HEK293T (cell line): ENCODE results near the gene NR6A1.

Experiments
- CTCF ChIA-PET: fragments of 350-600 bp; formaldehyde crosslinking; extraction: SDS; loops from one replicate; lab custom pipeline; 2021; ENCODE audit warnings: antibody characterized with exemption, inconsistent platforms; lab: Yijun Ruan, JAX
- POLR2A ChIA-PET: fragments of 350-600 bp; formaldehyde crosslinking; extraction: SDS; loops from one replicate; lab custom pipeline; 2020; ENCODE audit warnings: antibody characterized with exemption, inconsistent platforms; lab: Yijun Ruan, JAX
- DNase-seq: peaks from one replicate; pipeline ENCODE4 v3.0.0; 2012; ENCODE audit warnings: mixed read lengths; ENCODE audit errors: extremely low spot score
- ARNT ChIP-seq: fragments of 450-650 bp; IDR thresholded peaks from 2 replicates; pipeline ENCODE4 v1.6.1; 2017; ENCODE audit warnings: mild to moderate bottlenecking
- BHLHE40 ChIP-seq: fragments of 450-650 bp; IDR thresholded peaks from 2 replicates; pipeline ENCODE4 v1.6.1; 2016; ENCODE audit warnings: mild to moderate bottlenecking, moderate library complexity, borderline replicate concordance
- CTBP1 ChIP-seq: fragments of 450-650 bp; IDR thresholded peaks from 2 replicates; pipeline ENCODE4 v1.6.1; 2016; ENCODE audit warnings: borderline replicate concordance
- ELF4 ChIP-seq: fragments of 450-650 bp; IDR thresholded peaks from 2 replicates; pipeline ENCODE4 v1.6.1; 2017; ENCODE audit warnings: antibody characterized with exemption
- FOXA1 ChIP-seq: fragments of 450-650 bp; IDR thresholded peaks from 2 replicates; pipeline ENCODE4 v1.6.1; 2016; ENCODE audit warnings: mild to moderate bottlenecking
- FOXK2 ChIP-seq: fragments of 450-650 bp; IDR thresholded peaks from 2 replicates; pipeline ENCODE4 v1.6.1; 2016; ENCODE audit warnings: mild to moderate bottlenecking
- FOXM1 ChIP-seq: fragments of 450-650 bp; IDR thresholded peaks from 2 replicates; pipeline ENCODE4 v1.6.1; 2017; ENCODE audit warnings: mild to moderate bottlenecking, borderline replicate concordance
- HDGF ChIP-seq: fragments of 450-650 bp; IDR thresholded peaks from 2 replicates; pipeline ENCODE4 v1.6.1; 2017; ENCODE audit warnings: antibody characterized with exemption, borderline replicate concordance
- L3MBTL2 ChIP-seq: fragments of 450-650 bp; conservative IDR thresholded peaks from 2 replicates; pipeline ENCODE4 v1.6.1; 2016; ENCODE audit warnings: mild to moderate bottlenecking
- LEF1 ChIP-seq: fragments of 450-650 bp; IDR thresholded peaks from 2 replicates; pipeline ENCODE4 v1.6.1; 2017; ENCODE audit warnings: mild to moderate bottlenecking, borderline replicate concordance
- NFRKB ChIP-seq: fragments of 450-650 bp; IDR thresholded peaks from 2 replicates; pipeline ENCODE4 v1.6.1; 2016; ENCODE audit warnings: mild to moderate bottlenecking, moderate library complexity
- SP1 ChIP-seq: fragments of 450-650 bp; IDR thresholded peaks from 2 replicates; pipeline ENCODE4 v1.6.1; 2017
- SUZ12 ChIP-seq: fragments of 450-650 bp; IDR thresholded peaks from 2 replicates; pipeline ENCODE4 v1.6.1; 2016; ENCODE audit warnings: mild to moderate bottlenecking
- TARDBP ChIP-seq: fragments of 450-650 bp; IDR thresholded peaks from 2 replicates; pipeline ENCODE4 v1.6.1; 2016
- ZNF384 ChIP-seq: fragments of 450-650 bp; IDR thresholded peaks from 2 replicates; pipeline ENCODE4 v1.6.1; 2016
- TF ChIP-seq, protein P1 (sequence below): fragments of 450-650 bp; IDR thresholded peaks from 2 replicates; pipeline ENCODE4 v1.6.1; 2016

Gene NR6A1

DNA sequence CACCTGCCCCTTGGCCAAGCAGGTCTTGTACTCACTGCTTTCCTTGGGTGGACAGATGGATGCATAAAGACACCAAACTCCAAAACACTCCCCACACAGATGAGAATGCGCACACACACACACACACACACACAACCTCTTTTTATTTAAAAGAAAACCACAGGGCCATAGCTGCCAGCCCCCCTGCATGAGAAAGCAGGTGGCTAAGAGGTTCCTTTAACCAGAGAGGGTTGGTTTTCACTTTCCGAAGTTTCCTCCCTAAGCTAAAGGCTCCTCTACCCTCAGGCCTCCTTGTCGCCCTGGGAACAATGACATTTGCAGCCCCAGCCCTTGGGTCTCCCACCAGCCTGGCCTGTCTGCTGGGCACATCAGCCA, 275.0 kb downstream of the NR6A1 start:
- CTCF ChIA-PET, result no interaction called here
- TF ChIP-seq, protein P1, sequence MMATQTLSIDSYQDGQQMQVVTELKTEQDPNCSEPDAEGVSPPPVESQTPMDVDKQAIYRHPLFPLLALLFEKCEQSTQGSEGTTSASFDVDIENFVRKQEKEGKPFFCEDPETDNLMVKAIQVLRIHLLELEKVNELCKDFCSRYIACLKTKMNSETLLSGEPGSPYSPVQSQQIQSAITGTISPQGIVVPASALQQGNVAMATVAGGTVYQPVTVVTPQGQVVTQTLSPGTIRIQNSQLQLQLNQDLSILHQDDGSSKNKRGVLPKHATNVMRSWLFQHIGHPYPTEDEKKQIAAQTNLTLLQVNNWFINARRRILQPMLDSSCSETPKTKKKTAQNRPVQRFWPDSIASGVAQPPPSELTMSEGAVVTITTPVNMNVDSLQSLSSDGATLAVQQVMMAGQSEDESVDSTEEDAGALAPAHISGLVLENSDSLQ, result no peak
- TF ChIP-seq LEF1 (no peak), ZNF384 (no peak), ELF4 (no peak)

DNA sequence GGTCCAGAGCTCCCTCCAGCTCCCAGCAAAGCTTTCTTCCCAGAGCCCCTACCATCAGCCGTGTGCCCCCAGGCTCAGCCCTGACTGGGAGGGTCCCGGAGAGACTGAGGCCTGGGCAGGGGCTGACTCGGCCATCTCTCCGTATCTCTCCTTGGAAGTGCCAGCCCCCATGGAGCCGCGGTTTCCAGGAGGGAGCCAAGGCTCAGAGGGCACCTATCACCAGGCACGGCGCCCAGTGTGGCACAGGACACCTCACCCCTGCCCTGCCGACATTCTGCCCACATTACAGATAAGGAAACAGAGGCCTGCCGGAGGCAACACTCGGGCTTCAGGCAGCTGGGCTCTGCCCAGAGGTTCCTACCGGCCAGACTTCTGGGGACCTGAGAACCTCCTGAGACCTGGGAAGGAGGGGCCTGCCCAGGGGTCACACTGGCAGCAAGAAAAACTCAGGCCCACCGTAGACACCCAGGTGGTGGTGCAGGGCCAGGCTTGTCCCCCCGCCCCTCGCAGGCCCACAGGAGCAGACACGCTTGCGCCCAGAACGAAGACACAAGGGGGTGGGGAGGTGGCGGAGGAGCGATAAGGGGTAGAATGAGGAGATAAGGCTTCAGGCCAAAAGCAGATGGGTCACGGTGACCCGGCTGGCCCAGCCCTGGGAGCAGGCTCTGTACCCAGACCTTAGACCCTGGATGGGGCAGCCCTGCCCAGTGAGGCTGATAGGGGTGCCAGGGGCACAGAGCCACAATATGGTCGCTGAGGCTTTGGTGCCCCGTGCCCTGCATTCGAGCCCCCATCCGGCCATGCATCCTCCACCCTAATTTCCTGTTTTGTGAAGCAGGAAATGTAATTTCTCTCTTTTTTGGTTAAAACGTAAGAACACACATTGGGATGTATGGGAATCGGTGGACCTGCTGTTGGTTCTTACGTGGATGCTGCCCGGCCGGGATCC, 275.7 kb downstream of the NR6A1 start:
- TF ChIP-seq CTBP1, result no peak
- no peak for TF ChIP-seq ELF4
- TF ChIP-seq FOXK2, result no peak
- TF ChIP-seq TARDBP, result no peak
- no peak for TF ChIP-seq ZNF384
- no peak for TF ChIP-seq SUZ12
- no peak for TF ChIP-seq L3MBTL2
- no peak for TF ChIP-seq NFRKB
- TF ChIP-seq, protein P1, result no peak
- TF ChIP-seq FOXM1, result no peak
- no peak for TF ChIP-seq ARNT
- POLR2A ChIA-PET, result no interaction called here
- CTCF ChIA-PET, result no interaction called here
- DNase-seq, result no peak

More for the DNA sequence above, 275.0 kb downstream of the NR6A1 start:
- DNase-seq, result no peak
- POLR2A ChIA-PET, result no interaction called here

DNA sequence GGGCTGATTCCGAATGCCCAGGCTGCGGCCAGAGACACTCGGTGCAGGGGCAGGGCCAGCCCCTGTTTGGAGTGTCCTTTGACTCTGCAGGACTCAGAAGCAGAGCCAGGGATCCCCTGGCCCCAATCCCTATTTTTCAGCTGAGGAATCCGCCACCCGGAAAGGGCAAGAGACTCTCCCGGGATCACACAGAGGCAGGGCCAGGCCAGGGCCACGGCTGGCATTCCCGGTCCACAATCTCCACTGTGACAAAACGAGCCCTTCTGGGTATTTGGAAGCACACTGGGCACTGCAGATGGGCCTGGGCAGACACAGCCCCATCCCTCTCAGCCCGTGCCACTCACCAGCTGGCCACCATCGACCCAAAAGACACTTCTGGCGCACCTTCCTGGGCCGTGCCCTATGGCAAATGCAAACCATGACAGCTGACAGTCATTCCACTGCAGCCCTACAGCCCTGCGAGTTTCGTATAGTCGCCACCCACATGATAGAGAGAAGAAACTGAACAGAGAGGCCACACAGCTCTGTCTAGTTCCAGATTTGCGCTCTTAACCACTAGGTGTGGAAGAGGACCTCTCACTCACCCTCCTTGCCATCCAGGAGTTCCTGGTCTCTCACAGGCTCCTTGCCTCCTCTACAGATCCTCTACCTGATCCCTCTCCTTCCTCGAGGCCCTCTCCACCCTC, 277.2 kb downstream of the NR6A1 start:
- ChIA-PET POLR2A (no interaction called here), CTCF (no interaction called here)
- TF ChIP-seq BHLHE40, result no peak
- TF ChIP-seq FOXK2, result no peak
- TF ChIP-seq LEF1, result no peak
- no peak for TF ChIP-seq TARDBP
- TF ChIP-seq NFRKB, result no peak
- no peak for TF ChIP-seq FOXM1
- no peak for TF ChIP-seq HDGF
- DNase-seq, result no peak

DNA sequence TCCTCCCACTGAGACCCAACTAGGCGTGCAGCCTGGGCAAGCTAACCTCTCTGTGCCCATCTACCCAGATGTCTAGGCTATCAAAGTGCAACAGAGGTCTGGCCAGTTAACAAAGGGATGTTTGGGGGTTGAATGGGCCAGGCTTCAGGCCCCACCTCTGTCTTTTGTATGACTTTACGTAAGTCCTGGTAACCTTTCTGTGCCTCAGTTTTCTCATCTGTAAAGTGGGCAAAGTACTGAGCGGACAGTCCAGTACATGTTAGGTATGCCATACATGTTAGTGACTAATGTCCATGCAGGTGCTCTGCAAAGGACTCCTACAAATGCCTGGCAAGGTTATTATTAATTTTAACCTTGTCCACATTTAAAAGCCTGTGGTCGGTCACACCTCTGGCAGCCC, 277.9 kb downstream of the NR6A1 start:
- POLR2A ChIA-PET, result no interaction called here
- TF ChIP-seq NFRKB, result no peak
- TF ChIP-seq ZNF384, result no peak
- TF ChIP-seq, protein P1, result no peak
- no peak for DNase-seq
- CTCF ChIA-PET, result no interaction called here

DNA sequence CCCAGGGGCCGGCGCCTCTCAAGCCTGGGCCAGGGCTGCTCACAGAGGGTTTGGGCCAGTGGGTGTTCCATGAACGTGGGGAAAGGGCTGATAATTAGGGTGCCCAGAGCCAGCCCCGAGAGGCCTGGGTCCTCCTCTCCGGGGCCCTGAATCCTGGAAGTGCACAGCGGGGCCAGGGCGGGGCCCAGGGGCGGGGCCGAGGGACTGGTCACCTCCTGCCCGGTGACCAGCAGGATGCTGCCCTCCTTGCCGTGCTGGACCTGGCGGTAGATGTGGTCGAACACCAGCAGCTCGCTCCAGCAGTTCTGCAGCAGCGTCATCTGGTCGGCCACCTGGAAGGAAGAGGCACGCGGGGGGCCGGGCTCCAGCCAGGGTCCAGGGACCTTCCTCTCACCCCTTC, 278.3 kb downstream of the NR6A1 start:
- DNase-seq, result no peak
- POLR2A ChIA-PET, result no interaction called here
- TF ChIP-seq L3MBTL2 (no peak), SP1 (no peak), ZNF384 (no peak), ELF4 (no peak), LEF1 (no peak), FOXK2 (no peak), FOXA1 (no peak)
- TF ChIP-seq, protein P1, result no peak
- CTCF ChIA-PET, result no interaction called here

DNA sequence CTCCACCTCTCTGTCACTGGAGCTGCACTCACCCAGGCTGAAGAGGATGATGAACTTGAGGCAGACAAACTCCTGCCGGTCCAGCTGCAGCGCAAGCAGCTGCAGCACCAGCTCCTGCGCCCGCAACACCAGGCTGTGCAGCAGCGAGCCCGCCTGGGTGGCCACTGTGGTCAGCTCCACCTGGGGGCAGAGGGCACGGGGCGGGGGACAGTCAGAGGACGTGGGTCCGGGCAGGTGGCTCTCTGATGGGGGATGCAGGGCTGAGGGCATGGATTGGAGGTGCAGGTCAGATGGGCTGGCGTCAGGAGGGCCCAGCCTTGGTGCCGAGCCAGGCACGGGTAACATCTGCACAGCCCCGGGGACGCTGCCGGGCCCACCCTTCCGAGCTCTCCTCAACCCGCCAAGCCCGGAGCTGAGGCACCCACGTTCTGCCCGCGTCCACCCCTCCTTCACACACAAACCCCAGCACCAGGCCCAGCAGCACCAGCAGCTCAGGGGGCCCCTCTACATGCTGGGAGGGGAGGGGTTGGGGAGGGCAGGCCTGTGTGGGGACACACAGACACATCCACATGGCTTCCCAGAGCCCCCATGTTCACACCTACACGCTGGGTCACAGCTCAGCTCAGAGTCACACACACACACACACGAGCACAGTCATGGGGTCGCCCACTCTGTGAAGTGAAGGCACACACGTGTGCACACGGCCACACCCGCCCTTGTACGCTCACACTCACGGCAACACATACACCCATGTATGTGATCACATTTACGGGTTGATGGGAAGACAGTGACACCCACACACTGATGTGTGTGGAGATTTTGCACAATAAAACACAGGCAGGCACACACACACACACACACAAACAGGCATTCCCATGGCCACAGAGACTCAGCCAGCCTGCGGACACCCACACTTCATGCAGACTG, 279.8 kb downstream of the NR6A1 start:
- no peak for DNase-seq
- POLR2A ChIA-PET, result no interaction called here
- no peak for TF ChIP-seq FOXA1
- TF ChIP-seq CTBP1, result no peak
- TF ChIP-seq FOXM1, result no peak
- TF ChIP-seq LEF1, result no peak
- no peak for TF ChIP-seq ARNT
- no peak for TF ChIP-seq L3MBTL2
- TF ChIP-seq ELF4, result no peak
- no peak for TF ChIP-seq SP1
- TF ChIP-seq ZNF384, result no peak
- TF ChIP-seq BHLHE40, result no peak
- no peak for TF ChIP-seq HDGF
- no peak for TF ChIP-seq NFRKB
- TF ChIP-seq, protein P1, result no peak
- no peak for TF ChIP-seq SUZ12
- CTCF ChIA-PET, result interaction anchor here (0.6 kb wide), 1 partner anchor 72 kb away, joined by 3 read pairs; no protein-coding TSS in a partner anchor
